ENCODE measurements around the gene CEP170B.
"Not testable (repeated sequence)": the region's sequence is repeated elsewhere in the genome, so short reads cannot be mapped to it uniquely, and the experiment has no call there.

Gene CEP170B

DNA sequence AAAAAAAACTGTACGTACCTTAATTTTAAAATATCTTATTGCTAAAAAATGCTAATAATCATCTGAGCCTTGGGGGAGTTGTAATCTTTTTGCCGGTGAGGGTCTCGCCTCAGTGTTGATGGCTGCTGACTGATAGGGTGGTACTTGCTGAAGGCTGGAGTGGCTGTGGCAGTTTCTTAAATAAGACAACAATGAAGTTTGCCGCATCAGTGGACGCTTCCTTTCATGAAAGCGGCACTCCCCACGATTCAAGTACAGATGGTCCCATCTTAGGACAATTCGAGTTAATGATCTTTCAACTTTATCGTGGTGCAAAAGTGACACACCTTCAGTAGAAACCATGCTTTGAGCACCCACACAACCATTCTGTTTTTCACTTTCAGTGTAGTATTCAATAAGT, 52.0 kb downstream of the CEP170B start:
- ATAC-seq, result no peak
- no peak for TF ChIP-seq BACH2 (CRISPR knock-in tag; IDR thresholded peaks at IDR 0.05; ENCODE audit: borderline replicate concordance)
- no peak for TF ChIP-seq GLIS3 (CRISPR knock-in tag; IDR thresholded peaks at IDR 0.05)
- no peak for TF ChIP-seq ISL1 (CRISPR knock-in tag; IDR thresholded peaks at IDR 0.05)
- no peak for TF ChIP-seq ZNF8 (CRISPR knock-in tag; IDR thresholded peaks at IDR 0.05)
- no peak for TF ChIP-seq ZC3H10 (CRISPR knock-in tag; IDR thresholded peaks at IDR 0.05)
- TF ChIP-seq ESRRG (CRISPR knock-in tag; IDR thresholded peaks at IDR 0.05), result no peak
- no peak for TF ChIP-seq ZNF70 (CRISPR knock-in tag; IDR thresholded peaks at IDR 0.05)
- no peak for TF ChIP-seq ZFP30 (CRISPR knock-in tag; IDR thresholded peaks at IDR 0.05)
- TF ChIP-seq ZNF565 (CRISPR knock-in tag; conservative IDR thresholded peaks at IDR 0.05; ENCODE audit: low read depth), result no peak
- no peak for TF ChIP-seq ARNTL (CRISPR knock-in tag; IDR thresholded peaks at IDR 0.05; ENCODE audit: borderline replicate concordance, low read depth)
- TF ChIP-seq, protein P1, sequence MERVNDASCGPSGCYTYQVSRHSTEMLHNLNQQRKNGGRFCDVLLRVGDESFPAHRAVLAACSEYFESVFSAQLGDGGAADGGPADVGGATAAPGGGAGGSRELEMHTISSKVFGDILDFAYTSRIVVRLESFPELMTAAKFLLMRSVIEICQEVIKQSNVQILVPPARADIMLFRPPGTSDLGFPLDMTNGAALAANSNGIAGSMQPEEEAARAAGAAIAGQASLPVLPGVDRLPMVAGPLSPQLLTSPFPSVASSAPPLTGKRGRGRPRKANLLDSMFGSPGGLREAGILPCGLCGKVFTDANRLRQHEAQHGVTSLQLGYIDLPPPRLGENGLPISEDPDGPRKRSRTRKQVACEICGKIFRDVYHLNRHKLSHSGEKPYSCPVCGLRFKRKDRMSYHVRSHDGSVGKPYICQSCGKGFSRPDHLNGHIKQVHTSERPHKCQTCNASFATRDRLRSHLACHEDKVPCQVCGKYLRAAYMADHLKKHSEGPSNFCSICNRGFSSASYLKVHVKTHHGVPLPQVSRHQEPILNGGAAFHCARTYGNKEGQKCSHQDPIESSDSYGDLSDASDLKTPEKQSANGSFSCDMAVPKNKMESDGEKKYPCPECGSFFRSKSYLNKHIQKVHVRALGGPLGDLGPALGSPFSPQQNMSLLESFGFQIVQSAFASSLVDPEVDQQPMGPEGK (CRISPR knock-in tag; IDR thresholded peaks at IDR 0.05; ENCODE audit: borderline replicate concordance), result no peak
- TF ChIP-seq TOX (CRISPR knock-in tag; IDR thresholded peaks at IDR 0.05; ENCODE audit: borderline replicate concordance), result no peak
- TF ChIP-seq, protein P2, sequence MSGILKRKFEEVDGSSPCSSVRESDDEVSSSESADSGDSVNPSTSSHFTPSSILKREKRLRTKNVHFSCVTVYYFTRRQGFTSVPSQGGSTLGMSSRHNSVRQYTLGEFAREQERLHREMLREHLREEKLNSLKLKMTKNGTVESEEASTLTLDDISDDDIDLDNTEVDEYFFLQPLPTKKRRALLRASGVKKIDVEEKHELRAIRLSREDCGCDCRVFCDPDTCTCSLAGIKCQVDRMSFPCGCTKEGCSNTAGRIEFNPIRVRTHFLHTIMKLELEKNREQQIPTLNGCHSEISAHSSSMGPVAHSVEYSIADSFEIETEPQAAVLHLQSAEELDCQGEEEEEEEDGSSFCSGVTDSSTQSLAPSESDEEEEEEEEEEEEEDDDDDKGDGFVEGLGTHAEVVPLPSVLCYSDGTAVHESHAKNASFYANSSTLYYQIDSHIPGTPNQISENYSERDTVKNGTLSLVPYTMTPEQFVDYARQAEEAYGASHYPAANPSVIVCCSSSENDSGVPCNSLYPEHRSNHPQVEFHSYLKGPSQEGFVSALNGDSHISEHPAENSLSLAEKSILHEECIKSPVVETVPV (CRISPR knock-in tag; IDR thresholded peaks at IDR 0.05), result no peak

DNA sequence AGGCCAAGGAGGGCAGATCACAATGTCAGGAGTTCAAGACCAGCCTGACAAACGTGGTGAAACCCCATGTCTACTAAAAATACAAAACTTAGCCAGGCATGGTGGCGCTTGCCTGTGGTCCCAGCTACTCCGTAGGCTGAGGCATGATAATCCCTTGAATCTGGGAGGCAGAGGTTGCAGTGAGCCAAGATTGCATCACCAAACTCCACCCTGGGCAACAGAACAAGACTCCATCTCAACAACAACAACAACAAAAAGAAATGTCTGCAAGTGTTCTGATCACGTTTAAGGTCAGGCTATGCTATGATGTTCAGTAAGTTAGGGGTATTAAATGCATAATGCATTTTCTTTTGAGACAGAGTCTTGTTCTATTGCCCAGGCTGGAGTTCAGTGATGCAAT, 52.9 kb downstream of the CEP170B start:
- ATAC-seq, result no peak
- TF ChIP-seq ZNF70 (CRISPR knock-in tag; IDR thresholded peaks at IDR 0.05), result no peak
- TF ChIP-seq ZNF8 (CRISPR knock-in tag; IDR thresholded peaks at IDR 0.05), result no peak
- TF ChIP-seq, protein P3, sequence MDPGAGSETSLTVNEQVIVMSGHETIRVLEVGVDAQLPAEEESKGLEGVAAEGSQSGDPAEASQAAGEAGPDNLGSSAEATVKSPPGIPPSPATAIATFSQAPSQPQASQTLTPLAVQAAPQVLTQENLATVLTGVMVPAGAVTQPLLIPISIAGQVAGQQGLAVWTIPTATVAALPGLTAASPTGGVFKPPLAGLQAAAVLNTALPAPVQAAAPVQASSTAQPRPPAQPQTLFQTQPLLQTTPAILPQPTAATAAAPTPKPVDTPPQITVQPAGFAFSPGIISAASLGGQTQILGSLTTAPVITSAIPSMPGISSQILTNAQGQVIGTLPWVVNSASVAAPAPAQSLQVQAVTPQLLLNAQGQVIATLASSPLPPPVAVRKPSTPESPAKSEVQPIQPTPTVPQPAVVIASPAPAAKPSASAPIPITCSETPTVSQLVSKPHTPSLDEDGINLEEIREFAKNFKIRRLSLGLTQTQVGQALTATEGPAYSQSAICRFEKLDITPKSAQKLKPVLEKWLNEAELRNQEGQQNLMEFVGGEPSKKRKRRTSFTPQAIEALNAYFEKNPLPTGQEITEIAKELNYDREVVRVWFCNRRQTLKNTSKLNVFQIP (CRISPR knock-in tag; IDR thresholded peaks at IDR 0.05; ENCODE audit: borderline replicate concordance, low read depth), result no peak
- TF ChIP-seq ARNTL (CRISPR knock-in tag; IDR thresholded peaks at IDR 0.05; ENCODE audit: borderline replicate concordance, low read depth), result no peak
- no peak for TF ChIP-seq SNAI2 (CRISPR knock-in tag; IDR thresholded peaks at IDR 0.05)
- TF ChIP-seq, protein P4, sequence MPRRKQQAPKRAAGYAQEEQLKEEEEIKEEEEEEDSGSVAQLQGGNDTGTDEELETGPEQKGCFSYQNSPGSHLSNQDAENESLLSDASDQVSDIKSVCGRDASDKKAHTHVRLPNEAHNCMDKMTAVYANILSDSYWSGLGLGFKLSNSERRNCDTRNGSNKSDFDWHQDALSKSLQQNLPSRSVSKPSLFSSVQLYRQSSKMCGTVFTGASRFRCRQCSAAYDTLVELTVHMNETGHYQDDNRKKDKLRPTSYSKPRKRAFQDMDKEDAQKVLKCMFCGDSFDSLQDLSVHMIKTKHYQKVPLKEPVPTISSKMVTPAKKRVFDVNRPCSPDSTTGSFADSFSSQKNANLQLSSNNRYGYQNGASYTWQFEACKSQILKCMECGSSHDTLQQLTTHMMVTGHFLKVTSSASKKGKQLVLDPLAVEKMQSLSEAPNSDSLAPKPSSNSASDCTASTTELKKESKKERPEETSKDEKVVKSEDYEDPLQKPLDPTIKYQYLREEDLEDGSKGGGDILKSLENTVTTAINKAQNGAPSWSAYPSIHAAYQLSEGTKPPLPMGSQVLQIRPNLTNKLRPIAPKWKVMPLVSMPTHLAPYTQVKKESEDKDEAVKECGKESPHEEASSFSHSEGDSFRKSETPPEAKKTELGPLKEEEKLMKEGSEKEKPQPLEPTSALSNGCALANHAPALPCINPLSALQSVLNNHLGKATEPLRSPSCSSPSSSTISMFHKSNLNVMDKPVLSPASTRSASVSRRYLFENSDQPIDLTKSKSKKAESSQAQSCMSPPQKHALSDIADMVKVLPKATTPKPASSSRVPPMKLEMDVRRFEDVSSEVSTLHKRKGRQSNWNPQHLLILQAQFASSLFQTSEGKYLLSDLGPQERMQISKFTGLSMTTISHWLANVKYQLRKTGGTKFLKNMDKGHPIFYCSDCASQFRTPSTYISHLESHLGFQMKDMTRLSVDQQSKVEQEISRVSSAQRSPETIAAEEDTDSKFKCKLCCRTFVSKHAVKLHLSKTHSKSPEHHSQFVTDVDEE (CRISPR knock-in tag; IDR thresholded peaks at IDR 0.05), result no peak
- TF ChIP-seq, protein P5, sequence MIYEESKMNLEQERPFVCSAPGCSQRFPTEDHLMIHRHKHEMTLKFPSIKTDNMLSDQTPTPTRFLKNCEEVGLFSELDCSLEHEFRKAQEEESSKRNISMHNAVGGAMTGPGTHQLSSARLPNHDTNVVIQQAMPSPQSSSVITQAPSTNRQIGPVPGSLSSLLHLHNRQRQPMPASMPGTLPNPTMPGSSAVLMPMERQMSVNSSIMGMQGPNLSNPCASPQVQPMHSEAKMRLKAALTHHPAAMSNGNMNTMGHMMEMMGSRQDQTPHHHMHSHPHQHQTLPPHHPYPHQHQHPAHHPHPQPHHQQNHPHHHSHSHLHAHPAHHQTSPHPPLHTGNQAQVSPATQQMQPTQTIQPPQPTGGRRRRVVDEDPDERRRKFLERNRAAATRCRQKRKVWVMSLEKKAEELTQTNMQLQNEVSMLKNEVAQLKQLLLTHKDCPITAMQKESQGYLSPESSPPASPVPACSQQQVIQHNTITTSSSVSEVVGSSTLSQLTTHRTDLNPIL (CRISPR knock-in tag; IDR thresholded peaks at IDR 0.05; ENCODE audit: low read depth), result no peak
- TF ChIP-seq ZNF565 (CRISPR knock-in tag; conservative IDR thresholded peaks at IDR 0.05; ENCODE audit: low read depth), result no peak
- no peak for TF ChIP-seq ZC3H10 (CRISPR knock-in tag; IDR thresholded peaks at IDR 0.05)
- no peak for TF ChIP-seq CSDC2 (CRISPR knock-in tag; IDR thresholded peaks at IDR 0.05)
- no peak for TF ChIP-seq PPARA (CRISPR knock-in tag; IDR thresholded peaks at IDR 0.05; ENCODE audit: borderline replicate concordance)
- no peak for TF ChIP-seq ZFP30 (CRISPR knock-in tag; IDR thresholded peaks at IDR 0.05)

DNA sequence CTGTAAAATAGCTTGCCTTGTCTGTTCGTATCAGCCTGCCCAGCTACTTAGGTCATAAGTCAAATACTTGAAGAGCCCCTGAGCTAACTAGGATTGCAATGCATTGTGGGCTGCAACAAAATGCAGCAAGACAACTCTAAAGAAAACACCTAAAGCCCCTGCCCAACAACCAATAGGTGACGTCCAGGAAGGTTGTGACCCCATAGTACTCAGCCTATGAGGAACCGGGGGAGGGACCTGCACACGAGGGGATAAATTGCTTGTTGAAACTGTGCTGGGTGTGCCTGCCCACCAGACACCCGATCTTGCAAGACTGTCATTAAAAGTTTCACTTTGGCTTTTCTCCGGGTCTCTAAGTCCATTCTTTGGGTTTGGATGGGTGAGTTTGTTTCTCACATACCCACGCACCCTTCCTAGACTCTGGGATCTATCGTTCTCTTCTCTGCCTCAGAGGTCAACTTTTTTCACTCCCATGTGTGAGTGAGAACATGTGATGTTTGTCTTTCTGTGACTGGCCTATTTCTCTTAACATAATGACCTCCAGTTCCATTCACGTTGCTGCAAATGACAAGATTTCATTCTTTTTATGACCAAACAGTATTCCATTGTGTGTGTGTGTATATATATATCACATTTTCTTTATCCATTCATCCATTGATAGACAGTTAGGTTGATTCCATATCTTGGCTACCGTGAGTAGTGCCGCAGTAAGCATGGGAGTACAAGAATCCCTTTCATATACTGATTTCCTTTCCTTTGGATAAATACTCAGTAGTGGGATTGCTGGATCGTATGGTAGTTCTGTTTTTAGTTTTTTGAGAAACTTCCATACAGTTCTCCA, 54.3 kb downstream of the CEP170B start:
- not testable (repeated sequence) for ATAC-seq

Data from SK-N-SH treated with all-trans-retinoic acid at 6 μM for 48 hours (cell line).